Right atrium auricular region (tissue), 2 donors: ENCODE measurements around the gene KIRREL3. TPM values are rescaled to one million over a fixed set of nuclear protein-coding genes. Genes with fewer than 3 reads are reported as not detected.
A peak's percentile ranks its signal among the peaks of the same experiment; 100 is the strongest.

ENCODE experiments used
- DNase-seq: peaks from one replicate; pipeline ENCODE4 v3.0.0-alpha.2; 2019; ENCODE audit warnings: low spot score
- H3K27ac ChIP-seq, 2 donors: fragments of 200-600 bp; sonication (generic); 1 replicate in 1 of 2; 2 replicates in 1 of 2; pipeline ENCODE4 v1.5.1; 2016 to 2019
- H3K27me3 ChIP-seq, 2 donors: fragments of 200-600 bp; sonication (generic); one replicate each; pipeline versions ENCODE4 v1.5.1 to v1.6.0; 2017 to 2019
- H3K36me3 ChIP-seq: fragments of 200-600 bp; sonication (generic); one replicate; pipeline ENCODE4 v1.5.1; 2016
- H3K4me1 ChIP-seq, 2 donors: fragments of 200-600 bp; sonication (generic); one replicate each; pipeline versions ENCODE4 v1.5.1 to v1.6.0; 2017 to 2019
- H3K4me3 ChIP-seq, 2 donors: fragments of 200-600 bp; sonication (generic); 1 replicate in 1 of 2; 2 replicates in 1 of 2; pipeline ENCODE4 v1.5.1; 2017 to 2019; ENCODE audit warnings: mild to moderate bottlenecking in 1 of 2, moderate library complexity in 1 of 2
- H3K9me3 ChIP-seq, 2 donors: fragments of 200-600 bp; sonication (generic); one replicate each; pipeline ENCODE4 v1.5.1; 2019
- total RNA-seq, 2 donors: library from RNA; depleted of rRNA; stranded (reverse); fragments of >200 nt; gene quantifications; one replicate each; pipeline ENCODE4 v1.1.0, GENCODE V29; 2016
- TF ChIP-seq, protein P1 (sequence below), 2 donors: fragments of 200-600 bp; sonication (generic); IDR thresholded peaks; one replicate each; pipeline ENCODE4 v1.5.1; 2019; ENCODE audit warnings: antibody characterized with exemption in 2 of 2

KIRREL3 gene
- total RNA-seq, 2 donors from 2014 or later, result 0.51 to 0.74 TPM

DNA sequence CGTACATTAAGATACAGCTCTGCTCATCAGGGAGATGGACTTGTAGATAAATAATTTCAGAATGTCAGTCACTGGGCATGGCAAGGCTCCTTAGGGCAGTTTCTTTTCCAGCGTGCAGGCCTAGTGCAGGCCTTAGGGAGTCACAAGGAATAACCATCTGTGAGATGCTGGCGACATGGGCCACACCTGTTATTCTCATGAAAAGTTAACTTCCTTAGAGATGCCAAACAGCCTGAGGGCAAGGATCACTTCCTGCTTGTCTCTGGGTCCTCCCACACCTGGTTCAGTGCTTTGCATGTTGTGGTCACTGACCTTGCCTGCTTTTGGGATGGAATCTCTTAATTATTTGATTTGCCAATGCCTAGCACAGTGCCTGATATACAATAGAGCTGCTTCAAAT is 574.5 kb downstream of the KIRREL3 start:
- DNase-seq, result no peak
- H3K36me3 ChIP-seq, result no peaks in the 10 kb centered on the region
- peaks cover 0 to 63% of the 10 kb centered on the region in 2 donors for H3K4me1 ChIP-seq
- TF ChIP-seq, protein P1, sequence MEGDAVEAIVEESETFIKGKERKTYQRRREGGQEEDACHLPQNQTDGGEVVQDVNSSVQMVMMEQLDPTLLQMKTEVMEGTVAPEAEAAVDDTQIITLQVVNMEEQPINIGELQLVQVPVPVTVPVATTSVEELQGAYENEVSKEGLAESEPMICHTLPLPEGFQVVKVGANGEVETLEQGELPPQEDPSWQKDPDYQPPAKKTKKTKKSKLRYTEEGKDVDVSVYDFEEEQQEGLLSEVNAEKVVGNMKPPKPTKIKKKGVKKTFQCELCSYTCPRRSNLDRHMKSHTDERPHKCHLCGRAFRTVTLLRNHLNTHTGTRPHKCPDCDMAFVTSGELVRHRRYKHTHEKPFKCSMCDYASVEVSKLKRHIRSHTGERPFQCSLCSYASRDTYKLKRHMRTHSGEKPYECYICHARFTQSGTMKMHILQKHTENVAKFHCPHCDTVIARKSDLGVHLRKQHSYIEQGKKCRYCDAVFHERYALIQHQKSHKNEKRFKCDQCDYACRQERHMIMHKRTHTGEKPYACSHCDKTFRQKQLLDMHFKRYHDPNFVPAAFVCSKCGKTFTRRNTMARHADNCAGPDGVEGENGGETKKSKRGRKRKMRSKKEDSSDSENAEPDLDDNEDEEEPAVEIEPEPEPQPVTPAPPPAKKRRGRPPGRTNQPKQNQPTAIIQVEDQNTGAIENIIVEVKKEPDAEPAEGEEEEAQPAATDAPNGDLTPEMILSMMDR (IDR thresholded peaks at IDR 0.05), result no peak
- H3K4me3 ChIP-seq, result no peak overlapping the region
- H3K27ac ChIP-seq, result no peak overlapping the region
- H3K9me3 ChIP-seq, result no peaks in the 10 kb centered on the region
- H3K27me3 ChIP-seq, result no peaks in the 10 kb centered on the region

DNA sequence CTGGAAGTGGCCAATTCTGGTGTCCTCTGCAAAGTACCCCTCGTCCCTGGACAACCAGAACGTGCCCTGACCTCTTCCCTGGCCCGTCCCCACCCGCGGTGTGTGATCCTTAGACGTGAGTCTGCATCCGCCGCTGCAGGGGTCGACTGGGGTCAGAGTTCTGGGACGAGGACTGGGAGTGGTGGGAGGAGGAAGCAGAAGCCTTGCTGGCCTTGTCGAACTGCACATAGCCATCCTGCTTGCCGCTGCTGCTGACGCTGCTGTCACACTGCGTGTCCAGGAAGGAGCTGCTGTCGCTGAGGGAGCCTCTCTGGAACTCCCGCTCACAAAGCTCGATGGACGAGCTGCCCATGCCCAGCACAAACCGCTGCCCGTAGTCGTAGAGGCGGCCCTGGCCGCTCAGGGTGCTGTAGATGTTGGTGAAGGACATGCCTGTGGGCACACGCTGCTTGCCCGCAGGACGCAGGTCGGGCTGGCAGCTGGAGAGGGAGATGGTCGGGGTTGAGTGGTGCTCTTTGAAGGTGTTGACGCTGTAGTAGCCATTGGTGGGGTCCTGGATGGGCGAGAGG is 576.0 kb downstream of the KIRREL3 start:
- Histone ChIP-seq H3K27ac (peak overlapping the region in 1 of 2 donors; percentile 84), H3K27me3 (no peaks in the 10 kb centered on the region), H3K9me3 (no peaks in the 10 kb centered on the region), H3K4me1 (peaks cover 0 to 69% of the 10 kb centered on the region in 2 donors), H3K36me3 (no peaks in the 10 kb centered on the region), H3K4me3 (no peak overlapping the region)
- DNase-seq, result no peak
- TF ChIP-seq, protein P1 (IDR thresholded peaks at IDR 0.05), result no peak

DNA sequence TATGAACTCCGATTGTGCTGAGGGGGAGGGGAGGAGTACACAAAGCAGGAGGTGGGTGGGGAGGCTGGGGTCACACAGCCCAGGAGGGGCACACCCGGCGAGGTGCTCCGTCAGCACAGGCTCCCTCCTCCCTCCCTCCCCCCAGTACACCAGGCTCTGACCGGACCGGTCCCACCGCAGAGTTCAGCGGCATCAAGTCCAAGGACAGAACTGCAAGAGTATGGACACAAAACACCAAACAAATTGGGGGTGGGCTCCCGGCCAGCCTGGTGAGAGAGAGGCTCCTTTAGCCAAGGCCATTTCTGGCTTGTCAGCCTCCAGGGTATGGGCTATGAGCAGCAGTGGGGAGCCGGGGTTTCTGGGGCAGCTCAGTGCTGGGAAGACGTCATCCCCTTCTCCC is 576.8 kb downstream of the KIRREL3 start:
- H3K27ac ChIP-seq, result peak overlapping the region; percentile 84 to 92

DNA sequence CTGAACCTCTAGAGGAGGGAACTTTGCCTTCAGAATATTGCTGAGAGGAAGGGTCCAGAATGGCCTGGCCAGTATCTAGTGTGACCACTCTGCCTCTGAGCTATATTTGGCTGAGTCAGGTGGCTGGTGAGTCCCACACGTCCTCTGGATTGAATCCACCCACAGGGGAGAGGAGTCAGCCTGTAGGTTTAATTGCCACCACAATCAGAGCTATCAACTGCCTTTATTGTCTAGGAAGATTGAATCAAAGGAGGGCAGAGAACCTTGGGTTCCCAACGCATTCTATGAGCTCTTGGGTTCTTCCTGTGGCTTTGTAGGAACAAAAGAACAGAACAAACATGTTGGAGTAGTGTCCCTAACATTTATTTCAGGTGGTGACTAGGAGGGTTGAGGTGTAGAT is 577.4 kb downstream of the KIRREL3 start:
- TF ChIP-seq, protein P1 (IDR thresholded peaks at IDR 0.05), result no peak
- DNase-seq, result no peak
- no peaks in the 10 kb centered on the region for H3K36me3 ChIP-seq
- H3K4me1 ChIP-seq, result peaks cover 0 to 79% of the 10 kb centered on the region in 2 donors
- peak overlapping the region; percentile 84 to 92 for H3K27ac ChIP-seq
- H3K27me3 ChIP-seq, result no peaks in the 10 kb centered on the region
- no peaks in the 10 kb centered on the region for H3K9me3 ChIP-seq
- H3K4me3 ChIP-seq, result no peak overlapping the region

More for the DNA sequence above, 576.8 kb downstream of the KIRREL3 start:
- no peak for DNase-seq
- no peaks in the 10 kb centered on the region for H3K27me3 ChIP-seq
- H3K36me3 ChIP-seq, result no peaks in the 10 kb centered on the region
- H3K4me1 ChIP-seq, result peaks cover 0 to 76% of the 10 kb centered on the region in 2 donors
- no peak overlapping the region for H3K4me3 ChIP-seq
- TF ChIP-seq, protein P1 (IDR thresholded peaks at IDR 0.05), result no peak
- no peaks in the 10 kb centered on the region for H3K9me3 ChIP-seq

DNA sequence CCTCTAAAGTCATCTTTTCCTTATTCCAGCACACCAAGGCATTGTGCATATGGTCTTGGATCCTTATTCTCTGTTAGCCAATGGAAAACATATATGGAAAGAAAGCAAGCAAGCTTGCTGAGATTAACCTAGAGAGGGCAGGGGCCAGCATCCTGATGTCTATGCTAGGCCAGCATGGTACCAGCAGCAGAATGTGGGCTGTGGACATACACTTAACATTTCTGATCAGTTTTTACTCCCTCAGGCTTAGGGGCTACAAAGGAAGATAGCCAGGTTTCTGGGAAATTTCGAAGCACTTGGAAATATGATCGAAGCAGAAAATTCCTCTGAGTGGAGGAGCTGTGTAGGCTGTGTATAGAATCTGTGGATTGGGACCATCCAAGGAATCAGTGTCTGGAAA is 578.1 kb downstream of the KIRREL3 start:
- H3K9me3 ChIP-seq, result no peaks in the 10 kb centered on the region
- TF ChIP-seq, protein P1 (IDR thresholded peaks at IDR 0.05), result no peak
- H3K4me3 ChIP-seq, result no peak overlapping the region
- peaks cover 0 to 79% of the 10 kb centered on the region in 2 donors for H3K4me1 ChIP-seq
- H3K27ac ChIP-seq, result peak overlapping the region; percentile 84 to 92
- DNase-seq, result no peak
- no peaks in the 10 kb centered on the region for H3K27me3 ChIP-seq
- no peaks in the 10 kb centered on the region for H3K36me3 ChIP-seq

DNA sequence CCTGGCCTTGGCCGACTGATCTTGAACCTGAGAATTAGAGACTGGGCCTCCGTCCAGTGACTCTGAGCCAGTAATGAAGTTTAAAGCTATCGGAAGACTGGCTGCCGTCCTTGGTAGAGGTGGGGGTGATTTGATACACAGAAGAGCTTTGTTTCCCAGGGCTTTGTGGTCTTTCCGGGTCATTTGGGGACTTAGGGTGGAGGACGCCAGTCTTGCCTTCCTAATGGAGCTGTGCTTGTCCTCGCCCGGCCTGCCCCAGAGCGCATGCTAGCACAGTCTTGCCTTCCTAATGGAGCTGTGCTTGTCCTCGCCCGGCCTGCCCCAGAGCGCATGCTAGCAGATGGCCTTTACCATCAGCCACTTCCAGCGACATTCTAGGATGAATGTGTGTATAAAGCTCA is 579.3 kb downstream of the KIRREL3 start:
- peak overlapping the region; percentile 84 to 92 for H3K27ac ChIP-seq
- no peak for DNase-seq
- H3K27me3 ChIP-seq, result no peaks in the 10 kb centered on the region
- peaks cover 0 to 79% of the 10 kb centered on the region in 2 donors for H3K4me1 ChIP-seq
- H3K4me3 ChIP-seq, result no peak overlapping the region
- TF ChIP-seq, protein P1 (IDR thresholded peaks at IDR 0.05), result no peak
- no peaks in the 10 kb centered on the region for H3K36me3 ChIP-seq
- no peaks in the 10 kb centered on the region for H3K9me3 ChIP-seq
